Measurements from ENCODE around the gene LGR4. TPM values are rescaled to one million over a fixed set of nuclear protein-coding genes. Genes with fewer than 3 reads are reported as not detected.

Gene LGR4
- total and polyA plus RNA-seq, 2 donors (not counting 1 experiment from before 2014, with no cell fraction given) = 0.92 to 3.3 TPM

- H3K27me3 Mint-ChIP-seq = no peaks in the 10 kb centered on the region
- peaks cover 13 to 46% of the 10 kb centered on the region in 2 experiments for H3K36me3 ChIP-seq (replicated peaks in 1 of 2; ENCODE audit: control extremely low read depth in 1 of 2, control insufficient read depth in 1 of 2, extremely low read depth in 1 of 2, insufficient read depth in 2 of 2, low read length in 1 of 2)
- DNase-seq = peak; percentile 24
These were observed 24.8 kb upstream of the LGR4 start for GRCh38 chr11:27497284-27497866.

More at GRCh38 chr11:27497284-27497866, 24.8 kb upstream of the LGR4 start:
- Histone ChIP-seq H3K79me2 (ENCODE audit: control insufficient read depth, insufficient read depth, low read length) (no peaks in the 10 kb centered on the region), H3K27me3 (replicated peaks in 1 of 4; ENCODE audit: control extremely low read depth in 1 of 4, control insufficient read depth in 3 of 4, insufficient read depth in 4 of 4, low read length in 3 of 4) (no peaks in the 10 kb centered on the region), H3K9me3 (ENCODE audit: control extremely low read depth in 1 of 3, control insufficient read depth in 2 of 3, insufficient read depth in 1 of 3, low read length in 2 of 3) (no peaks in the 10 kb centered on the region), H3K4me1 (ENCODE audit: control insufficient read depth in 2 of 2, insufficient read depth in 2 of 2, low read length in 2 of 2) (no peaks in the 10 kb centered on the region), H3K9ac (ENCODE audit: low read length) (no peak overlapping the region), H3K27ac (ENCODE audit: low read length in 2 of 2) (no peak overlapping the region), H3K4me2 (replicated peaks; ENCODE audit: low read depth, low read length, poor library complexity, severe bottlenecking) (no peak overlapping the region), H3K4me3 (ENCODE audit: control extremely low read depth in 1 of 5, extremely low read depth in 1 of 5, insufficient read depth in 1 of 5, low read depth in 2 of 5, low read length in 4 of 5) (no peak overlapping the region), H2AFZ (ENCODE audit: insufficient read depth, low read depth, low read length, poor library complexity, severe bottlenecking) (no peak overlapping the region), H4K20me1 (ENCODE audit: control insufficient read depth, insufficient read depth, low read length, poor library complexity, severe bottlenecking) (peaks cover 6% of the 10 kb centered on the region)
- Mint-ChIP-seq H3K4me3 (no peak overlapping the region), H3K27ac (no peak overlapping the region), H3K9me3 (ENCODE audit: insufficient read depth) (no peaks in the 10 kb centered on the region), H3K4me1 (peaks cover 9% of the 10 kb centered on the region)
- no peak for ATAC-seq (ENCODE audit: low read depth)
- intact Hi-C loops (cut with micrococcal nuclease) = no loop called here
- ChIA-PET POLR2A (no interaction called here), CTCF (interaction anchor here (1.7 to 7.8 kb wide), 5 partner anchors 9 to 313 kb away, joined by 6 to 118 read pairs (median 28); partner anchors contain the start of genes LGR4 and LIN7C)
- TF ChIP-seq EZH2 (IDR thresholded peaks at IDR 0.05; ENCODE audit: borderline replicate concordance, insufficient read depth, low read depth, low read length, poor library complexity, severe bottlenecking) = no peak
- TF ChIP-seq CTCF (IDR thresholded peaks at IDR 0.05) = peak; percentile 72
